ENCODE measurements around the gene KCNJ1. TPM values are rescaled to one million over a fixed set of nuclear protein-coding genes. Genes with fewer than 3 reads are reported as not detected.

KCNJ1 gene
- total and polyA plus RNA-seq, 9 of the 15 experiments (the other 6 are each of a cell fraction or from before 2014, with no cell fraction given): not detected

GRCh38 chr11:128840783-128841182 lies 26.3 kb downstream of the KCNJ1 start:
- Histone ChIP-seq H3K9me3 (replicated peaks; ENCODE audit: control insufficient read depth, insufficient read depth, low read depth, low read length) (no peaks in the 10 kb centered on the region), H4K20me1 (replicated peaks; ENCODE audit: control insufficient read depth, insufficient read depth, low read length) (no peaks in the 10 kb centered on the region), H3K36me3 (ENCODE audit: control insufficient read depth, insufficient read depth, low read length) (no peaks in the 10 kb centered on the region), H2AFZ (ENCODE audit: low read depth, low read length) (no peak overlapping the region), H3K79me2 (ENCODE audit: control insufficient read depth, insufficient read depth, low read length) (no peaks in the 10 kb centered on the region), H3K9me1 (ENCODE audit: control insufficient read depth, insufficient read depth, low read length) (no peaks in the 10 kb centered on the region), H3K27ac (ENCODE audit: extremely low read depth, low read depth, low read length) (no peak overlapping the region), H3K4me3 (no peak overlapping the region), H3K4me1 (replicated peaks in 1 of 2; ENCODE audit: control insufficient read depth in 2 of 2, insufficient read depth in 2 of 2, low read length in 2 of 2) (no peaks in the 10 kb centered on the region), H3K4me2 (ENCODE audit: insufficient read depth, low read length) (no peak overlapping the region), H3K9ac (ENCODE audit: insufficient read depth in 1 of 2, low read depth in 2 of 2, low read length in 2 of 2) (no peak overlapping the region), H3K27me3 (ENCODE audit: control insufficient read depth in 2 of 2, insufficient read depth in 2 of 2, low read length in 2 of 2) (no peaks in the 10 kb centered on the region)
- intact Hi-C loops (cut with micrococcal nuclease): no loop called here
- CTCF ChIA-PET (ENCODE audit: low intra/inter-chr PET ratio): no interaction called here
- in situ Hi-C loops (cut with MboI): loop anchor here (25.0 kb wide), 1 partner anchor 803 kb away; no protein-coding TSS in a partner anchor
- no peak for DNase-seq (ENCODE audit: extremely low read depth in 1 of 4, low spot score in 3 of 4)
- POLR2A ChIA-PET: no interaction called here
- TF ChIP-seq HDAC3 (IDR thresholded peaks at IDR 0.05; ENCODE audit: borderline replicate concordance, partially characterized antibody): no peak
- TF ChIP-seq ZNF239 (CRISPR knock-in tag; IDR thresholded peaks at IDR 0.05): no peak
- no peak for TF ChIP-seq SP1 (CRISPR knock-in tag; IDR thresholded peaks at IDR 0.05)
- TF ChIP-seq POLR2A (conservative IDR thresholded peaks at IDR 0.05): no peak
- TF ChIP-seq SREBF2 (CRISPR knock-in tag; IDR thresholded peaks at IDR 0.05): no peak
- TF ChIP-seq MEIS2 (IDR thresholded peaks at IDR 0.05; ENCODE audit: partially characterized antibody): no peak
- no peak for TF ChIP-seq USF1 (CRISPR knock-in tag; IDR thresholded peaks at IDR 0.05)
- TF ChIP-seq SP2 (IDR thresholded peaks at IDR 0.05; ENCODE audit: extremely low read depth, low read depth, low read length, poor library complexity, severe bottlenecking): no peak
- no TSS peak for BruUV-seq (replicated peaks)
- ATAC-seq: no peak
- WGBS (ENCODE audit: insufficient coverage, low coverage, missing lambda C conversion rate): 0% methylated on average over 2 of the region's 2 CpGs
- no peak for FAIRE-seq
